PFSK-1 (cell line): ENCODE results near the gene HMGCR.

Experiments
- FOXP2 ChIP-seq: optimal IDR thresholded peaks from 2 replicates; pipeline ENCODE3; 2011; ENCODE audit warnings: borderline replicate concordance, control low read depth, inconsistent platforms; ENCODE audit not compliant: insufficient read depth; ENCODE audit errors: extremely low read length, extremely low read depth
- POLR2AphosphoS5 ChIP-seq: IDR thresholded peaks from 2 replicates; pipeline ENCODE4 v1.6.1; 2012; ENCODE audit warnings: low read depth, mild to moderate bottlenecking, control low read depth, low read length, moderate library complexity
- SIN3A ChIP-seq: IDR thresholded peaks from 2 replicates; pipeline ENCODE4 v1.6.1; 2012; ENCODE audit warnings: mild to moderate bottlenecking, low read length, moderate library complexity, borderline replicate concordance; ENCODE audit not compliant: insufficient read depth
- TAF1 ChIP-seq: IDR thresholded peaks from 2 replicates; pipeline ENCODE4 v1.6.1; 2012; ENCODE audit warnings: low read length, control low read depth, borderline replicate concordance; ENCODE audit not compliant: insufficient read depth
- TF ChIP-seq, protein P1 (sequence below), 2 experiments: IDR thresholded peaks; 2 replicates each; pipeline versions ENCODE4 v1.6.1 to v1.8.0; 2011 to 2012; ENCODE audit warnings: low read depth in 2 of 2, low read length in 2 of 2, control low read depth in 1 of 2, inconsistent platforms in 1 of 2, mild to moderate bottlenecking in 1 of 2, moderate library complexity in 1 of 2; ENCODE audit not compliant: insufficient read depth in 1 of 2

DNA sequence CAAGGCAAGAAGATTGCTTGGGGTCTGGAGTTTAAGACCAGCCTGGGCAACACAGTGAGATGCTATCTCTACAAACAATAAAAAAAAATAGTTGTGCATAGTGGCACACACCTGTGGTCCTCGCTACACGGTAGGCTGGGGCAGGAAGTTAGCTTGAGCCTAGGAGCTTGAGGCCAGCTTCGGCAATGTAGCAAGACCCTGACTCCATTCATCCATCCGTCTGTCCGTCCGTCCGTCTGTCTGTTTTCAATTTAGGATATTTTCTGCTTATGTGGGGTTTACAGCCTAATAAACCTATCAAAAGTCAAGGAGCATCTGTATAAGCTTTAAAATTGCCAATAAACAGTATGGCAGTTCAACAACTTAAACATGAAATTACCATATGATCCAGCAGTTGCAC, 19.7 kb downstream of the HMGCR start:
- TF ChIP-seq POLR2AphosphoS5 (no peak), SIN3A (no peak), TAF1 (no peak), FOXP2 (no peak)
- TF ChIP-seq, protein P1, sequence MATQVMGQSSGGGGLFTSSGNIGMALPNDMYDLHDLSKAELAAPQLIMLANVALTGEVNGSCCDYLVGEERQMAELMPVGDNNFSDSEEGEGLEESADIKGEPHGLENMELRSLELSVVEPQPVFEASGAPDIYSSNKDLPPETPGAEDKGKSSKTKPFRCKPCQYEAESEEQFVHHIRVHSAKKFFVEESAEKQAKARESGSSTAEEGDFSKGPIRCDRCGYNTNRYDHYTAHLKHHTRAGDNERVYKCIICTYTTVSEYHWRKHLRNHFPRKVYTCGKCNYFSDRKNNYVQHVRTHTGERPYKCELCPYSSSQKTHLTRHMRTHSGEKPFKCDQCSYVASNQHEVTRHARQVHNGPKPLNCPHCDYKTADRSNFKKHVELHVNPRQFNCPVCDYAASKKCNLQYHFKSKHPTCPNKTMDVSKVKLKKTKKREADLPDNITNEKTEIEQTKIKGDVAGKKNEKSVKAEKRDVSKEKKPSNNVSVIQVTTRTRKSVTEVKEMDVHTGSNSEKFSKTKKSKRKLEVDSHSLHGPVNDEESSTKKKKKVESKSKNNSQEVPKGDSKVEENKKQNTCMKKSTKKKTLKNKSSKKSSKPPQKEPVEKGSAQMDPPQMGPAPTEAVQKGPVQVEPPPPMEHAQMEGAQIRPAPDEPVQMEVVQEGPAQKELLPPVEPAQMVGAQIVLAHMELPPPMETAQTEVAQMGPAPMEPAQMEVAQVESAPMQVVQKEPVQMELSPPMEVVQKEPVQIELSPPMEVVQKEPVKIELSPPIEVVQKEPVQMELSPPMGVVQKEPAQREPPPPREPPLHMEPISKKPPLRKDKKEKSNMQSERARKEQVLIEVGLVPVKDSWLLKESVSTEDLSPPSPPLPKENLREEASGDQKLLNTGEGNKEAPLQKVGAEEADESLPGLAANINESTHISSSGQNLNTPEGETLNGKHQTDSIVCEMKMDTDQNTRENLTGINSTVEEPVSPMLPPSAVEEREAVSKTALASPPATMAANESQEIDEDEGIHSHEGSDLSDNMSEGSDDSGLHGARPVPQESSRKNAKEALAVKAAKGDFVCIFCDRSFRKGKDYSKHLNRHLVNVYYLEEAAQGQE (IDR thresholded peaks at IDR 0.05; ENCODE audit: insufficient read depth in 1 of 2, low read depth in 2 of 2, low read length in 2 of 2): no peak
